Neural cell (in vitro differentiated cells): ENCODE results near the gene CRHR1. TPM values are rescaled to one million over a fixed set of nuclear protein-coding genes. Genes with fewer than 3 reads are reported as not detected.

Source experiments
- H2AFZ ChIP-seq: fragments of 200-600, 300-800 bp; sonication (generic), shearing (Covaris generic); 2 replicates; pipeline ENCODE4 v1.6.0; 2014; ENCODE audit warnings: low read depth, mild to moderate bottlenecking, antibody characterized with exemption, low read length, moderate library complexity
- H3F3A ChIP-seq: fragments of 200-600 bp; shearing (Covaris generic); 2 replicates; pipeline ENCODE4 v1.6.1; 2016; ENCODE audit warnings: mild to moderate bottlenecking, moderate library complexity, mixed read lengths, antibody characterized with exemption, low read length; ENCODE audit not compliant: insufficient read depth, poor library complexity, severe bottlenecking
- H3K27ac ChIP-seq: fragments of 200-600, 300-800 bp; sonication (generic), shearing (Covaris generic); 2 replicates; pipeline ENCODE4 v1.5.1; 2014; ENCODE audit warnings: mild to moderate bottlenecking, low read length, moderate library complexity
- H3K27me3 ChIP-seq: fragments of 300-800, 200-600 bp; sonication (generic), shearing (Covaris generic); 2 replicates; pipeline ENCODE4 v1.6.0; 2014; ENCODE audit warnings: mild to moderate bottlenecking, low read depth, low read length, moderate library complexity; ENCODE audit not compliant: insufficient read depth
- H3K36me3 ChIP-seq: fragments of 300-800, 200-600 bp; sonication (generic), shearing (Covaris generic); 2 replicates; pipeline ENCODE4 v1.5.1; 2014; ENCODE audit warnings: mild to moderate bottlenecking, antibody characterized with exemption, low read length, moderate library complexity; ENCODE audit not compliant: insufficient read depth
- H3K4me2 ChIP-seq: fragments of 300-800, 200-600 bp; sonication (generic), shearing (Covaris generic); 2 replicates; pipeline ENCODE4 v1.6.0; 2014; ENCODE audit warnings: mild to moderate bottlenecking, low read length
- H3K4me3 ChIP-seq: fragments of 300-800, 200-600 bp; sonication (generic), shearing (Covaris generic); 2 replicates; pipeline ENCODE4 v1.5.1; 2014; ENCODE audit warnings: mild to moderate bottlenecking, low read length, moderate library complexity
- H3K79me2 ChIP-seq: fragments of 200-600 bp; shearing (Covaris generic); replicated peaks from 2 replicates; pipeline ENCODE4 v1.6.0; 2014; ENCODE audit warnings: mild to moderate bottlenecking, low read length, moderate library complexity; ENCODE audit not compliant: insufficient read depth
- H3K9ac ChIP-seq: fragments of 300-800, 200-600 bp; sonication (generic), shearing (Covaris generic); 2 replicates; pipeline ENCODE4 v1.6.1; 2016; ENCODE audit warnings: mild to moderate bottlenecking, low read length, mixed read lengths
- H3K9me2 ChIP-seq: fragments of 200-600 bp; shearing (Covaris generic); 2 replicates; pipeline ENCODE4 v1.6.1; 2016; ENCODE audit warnings: mild to moderate bottlenecking, low read length, mixed read lengths; ENCODE audit not compliant: insufficient read depth
- H3K9me3 ChIP-seq: fragments of 200-600, 300-800 bp; sonication (generic), shearing (Covaris generic); 2 replicates; pipeline ENCODE4 v1.6.1; 2016; ENCODE audit warnings: mild to moderate bottlenecking, mixed run types, low read length, moderate library complexity, mixed read lengths
- H4K20me1 ChIP-seq: fragments of 200-600 bp; shearing (Covaris generic); 2 replicates; pipeline ENCODE4 v1.6.1; 2016; ENCODE audit warnings: mild to moderate bottlenecking, mixed run types; ENCODE audit not compliant: insufficient read depth
- POLR2AphosphoS5 ChIP-seq: IDR thresholded peaks from 2 replicates; pipeline ENCODE4 v1.6.1; 2012
- polyA plus RNA-seq: library from polyadenylated mRNA; depleted of rRNA; stranded (reverse); fragments of >200 nt; gene quantifications from 2 replicates; pipeline ENCODE4 v1.2.3, GENCODE V29; 2014

Gene CRHR1
- polyA plus RNA-seq, 1 donor from 2014 or later: 4.5 TPM

GRCh38 chr17:45883063-45883462, 98.9 kb downstream of the CRHR1 start:
- Histone ChIP-seq H4K20me1 (no peaks in the 10 kb centered on the region), H3K9me2 (no peaks in the 10 kb centered on the region), H3F3A (no peaks in the 10 kb centered on the region), H3K79me2 (no peaks in the 10 kb centered on the region), H3K36me3 (no peaks in the 10 kb centered on the region), H3K4me3 (no peak overlapping the region), H3K27me3 (no peaks in the 10 kb centered on the region), H3K9ac (no peak overlapping the region), H3K27ac (no peak overlapping the region), H3K9me3 (no peaks in the 10 kb centered on the region), H3K4me2 (no peak overlapping the region), H2AFZ (no peak overlapping the region)
- no peak for TF ChIP-seq POLR2AphosphoS5

Other genes starting within 250 kb of the CRHR1 start
- gene SPPL2C, start 60.6 kb downstream of the CRHR1 start, polyA plus RNA-seq: not detected in 2 replicates
- gene MAPT, start 110.2 kb downstream of the CRHR1 start, polyA plus RNA-seq: 94.5 and 101 TPM in 2 replicates
- gene STH, start 214.9 kb downstream of the CRHR1 start, polyA plus RNA-seq: not detected in 2 replicates